Heart left ventricle (tissue), 13 donors: ENCODE data around the gene MIPOL1.

Experiments
- CTCF ChIP-seq, 12 donors: fragments of 200-600 bp; sonication (generic) in 4 of 12; IDR thresholded peaks; one replicate each; pipeline versions ENCODE4 v1.5.0 to v1.8.0; 2018 to 2022; ENCODE audit warnings: antibody characterized with exemption in 12 of 12, mild to moderate bottlenecking in 5 of 12
- POLR2A ChIP-seq, 2 donors: fragments of 450-650 bp; IDR thresholded peaks; one replicate each; pipeline ENCODE4 v1.6.1; 2017; ENCODE audit warnings: antibody characterized with exemption in 2 of 2, mild to moderate bottlenecking in 2 of 2, moderate library complexity in 2 of 2
- donor health status: ischemic (EF 13 %, LVEDD 7.1; RV severe dilation, severe dysfunction).
- donor health status: DM: no; HTN: yes; CAD: no.
- donor health status: DM: no; HTN: no; CAD: no.
- donor health status: ischemic (EF 25% LVEDD 6.9; RV normal size, moderate dysfunction).
- donor health status: ischemic (EF 25% LVEDD 5.7; RV mildly dilated, moderate dysfunction).
- donor health status: ischemic (EF 35%, LVEDD 5.7; RV mildly dilated, moderate dysfunction).
- donor health status: nonischemic (EF 11% LVEDD 7.7; RV severe dilation, severe dysfunction).
- donor health status: DM: yes; HTN: yes; CAD: no.
- donor health status: PGD.
- donor health status: ischemic (EF 29% LVEDD 5.4; RV normal size, mild dysfunction).
- donor health status: nonischemic (EF 23%, LVEDD 6.1; RV moderate dilation, normal function).

GRCh38 chr14:37210448-37210847, 12.7 kb downstream of the MIPOL1 start:
- no peak for TF ChIP-seq CTCF (IDR thresholded peaks at IDR 0.05)
- no peak for TF ChIP-seq POLR2A (IDR thresholded peaks at IDR 0.05)
